Lower leg skin (tissue), 4 donors: ENCODE data around the gene UBAC2. TPM values are rescaled to one million over a fixed set of nuclear protein-coding genes. Genes with fewer than 3 reads are reported as not detected.

Experiments
- DNase-seq, 2 donors: peaks; one replicate each; pipeline ENCODE4 v3.0.0-alpha.2; 2019; ENCODE audit warnings: low spot score in 2 of 2
- H3K4me3 ChIP-seq: fragments of 200-600 bp; sonication (generic); 2 replicates; pipeline ENCODE4 v1.5.1; 2017; ENCODE audit warnings: mild to moderate bottlenecking, low read depth; ENCODE audit not compliant: poor library complexity, severe bottlenecking
- CTCF ChIP-seq, 3 donors: fragments of 450-650 bp; IDR thresholded peaks; one replicate each; pipeline ENCODE4 v1.5.1; 2016; ENCODE audit warnings: antibody characterized with exemption in 3 of 3, mild to moderate bottlenecking in 3 of 3, moderate library complexity in 2 of 3
- POLR2A ChIP-seq, 2 donors: fragments of 450-650 bp; IDR thresholded peaks; one replicate each; pipeline ENCODE4 v1.6.1; 2016 to 2017; ENCODE audit warnings: antibody characterized with exemption in 2 of 2, mild to moderate bottlenecking in 1 of 2, moderate library complexity in 1 of 2
- WGBS, 2 donors: methylation state at CpG; one replicate each; pipeline ENCODE4 v1.1.5; 2018; 5-methylcytosine and 5-hydroxymethylcytosine counted together
- intact Hi-C: fragments of 100-400 bp; cut with DNase I; formaldehyde crosslinking; loops from one replicate; pipeline ENCODE4 v1.15.0; 2023; ENCODE audit warnings: low total_unique reads
- total RNA-seq, 4 donors: library from RNA; depleted of rRNA; stranded (reverse); fragments of >200 nt; gene quantifications; one replicate each; pipeline ENCODE4 v1.1.0, GENCODE V29; 2016

UBAC2 gene
- total RNA-seq, 4 donors from 2014 or later = 94.8 to 125 (median 106) TPM

GRCh38 chr13:99340638-99341037, 140.0 kb downstream of the UBAC2 start:
- DNase-seq = no peak
- no peak overlapping the region for H3K4me3 ChIP-seq
- intact Hi-C loops = no loop called here
- TF ChIP-seq POLR2A (IDR thresholded peaks at IDR 0.05) (no peak), CTCF (IDR thresholded peaks at IDR 0.05) (no peak)

- TF ChIP-seq CTCF (IDR thresholded peaks at IDR 0.05) (no peak), POLR2A (IDR thresholded peaks at IDR 0.05) (no peak)
- intact Hi-C loops = no loop called here
- no peak overlapping the region for H3K4me3 ChIP-seq
- DNase-seq = no peak
- 96 to 97% methylated on average over 16 of the region's 16 CpGs for WGBS, 2 donors
Measured at GRCh38 chr13:99341969-99342722, 141.5 kb downstream of the UBAC2 start.

- TF ChIP-seq CTCF (IDR thresholded peaks at IDR 0.05) = no peak
- TF ChIP-seq POLR2A (IDR thresholded peaks at IDR 0.05) = no peak
- WGBS, 2 donors = 81 to 85% methylated on average over 10 of the region's 10 CpGs
- no peak overlapping the region for H3K4me3 ChIP-seq
- DNase-seq = no peak
- intact Hi-C loops = no loop called here
Measured at GRCh38 chr13:99342723-99343315, 142.2 kb downstream of the UBAC2 start.

GRCh38 chr13:99344610-99345208, 144.1 kb downstream of the UBAC2 start:
- TF ChIP-seq CTCF (IDR thresholded peaks at IDR 0.05) (no peak), POLR2A (IDR thresholded peaks at IDR 0.05) (no peak)
- intact Hi-C loops = no loop called here
- H3K4me3 ChIP-seq = no peak overlapping the region
- 88% methylated on average over 6 of the region's 6 CpGs for WGBS, 2 donors
- DNase-seq = no peak

GRCh38 chr13:99345345-99345744, 144.7 kb downstream of the UBAC2 start:
- WGBS, 2 donors = 88 to 93% methylated on average over 5 of the region's 5 CpGs
- TF ChIP-seq CTCF (IDR thresholded peaks at IDR 0.05) (no peak), POLR2A (IDR thresholded peaks at IDR 0.05) (no peak)
- DNase-seq = no peak
- H3K4me3 ChIP-seq = no peak overlapping the region
- intact Hi-C loops = no loop called here
